Endothelial cell (in vitro differentiated cells): Measurements from ENCODE around the gene UTP15. TPM values are rescaled to one million over a fixed set of nuclear protein-coding genes. Genes with fewer than 3 reads are reported as not detected.

Experiments used
- DNase-seq: peaks from one replicate; pipeline ENCODE4 v3.0.0; 2021; ENCODE audit warnings: low spot score
- H3K27ac Mint-ChIP-seq: one replicate; pipeline ENCODE4 v1.8.0; 2021; ENCODE audit warnings: mixed read lengths, inconsistent platforms; ENCODE audit not compliant: unreplicated experiment
- H3K27me3 Mint-ChIP-seq: one replicate; pipeline ENCODE4 v1.8.0; 2021; ENCODE audit warnings: mild to moderate bottlenecking, moderate library complexity, mixed read lengths, inconsistent platforms; ENCODE audit not compliant: unreplicated experiment
- H3K36me3 Mint-ChIP-seq: one replicate; pipeline ENCODE4 v1.8.0; 2021; ENCODE audit warnings: mild to moderate bottlenecking, low read depth, mixed read lengths, inconsistent platforms; ENCODE audit not compliant: unreplicated experiment
- H3K4me1 Mint-ChIP-seq: one replicate; pipeline ENCODE4 v1.8.0; 2021; ENCODE audit warnings: mild to moderate bottlenecking, mixed read lengths, inconsistent platforms; ENCODE audit not compliant: unreplicated experiment
- H3K4me3 Mint-ChIP-seq: one replicate; pipeline ENCODE4 v1.8.0; 2021; ENCODE audit warnings: mild to moderate bottlenecking, mixed read lengths, inconsistent platforms; ENCODE audit not compliant: unreplicated experiment
- H3K9me3 Mint-ChIP-seq: one replicate; pipeline ENCODE4 v1.8.0; 2021; ENCODE audit warnings: mixed read lengths, inconsistent platforms; ENCODE audit not compliant: unreplicated experiment
- CTCF ChIP-seq: fragments of 200-600 bp; sonication (generic); IDR thresholded peaks from one replicate; pipeline ENCODE4 v1.5.0; 2021; ENCODE audit warnings: antibody characterized with exemption; ENCODE audit not compliant: unreplicated experiment
- total RNA-seq: library from RNA; stranded (reverse); fragmentation: NEBNext Ultra II Directional; extraction: Animal tissue kit (Norgen Biotek cat#: 25700); gene quantifications from one replicate; pipeline ENCODE4 v1.2.1, GENCODE V29; 2021; ENCODE audit not compliant: unreplicated experiment

UTP15 gene
- total RNA-seq, 1 donor from 2014 or later, result 17.2 TPM

DNA sequence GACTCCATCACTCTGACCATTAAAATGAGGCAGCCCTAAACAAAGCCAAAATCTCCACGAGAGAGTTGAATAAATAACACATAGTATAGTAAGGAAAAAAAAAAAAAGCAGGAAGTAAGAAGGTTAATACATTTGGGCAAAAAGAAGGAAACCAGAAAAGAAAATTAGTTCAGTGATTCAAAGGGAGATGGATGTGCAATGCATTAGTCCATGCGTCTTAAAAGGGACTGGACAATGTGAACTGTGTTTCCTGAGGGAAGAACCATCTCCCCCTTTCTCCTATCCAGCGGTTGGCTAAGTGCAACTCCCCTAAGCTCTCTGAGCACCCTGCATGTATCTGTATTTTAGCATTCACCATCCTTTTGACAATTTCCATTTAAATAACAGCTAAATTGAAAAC lies 1.5 kb upstream of the UTP15 start:
- DNase-seq, result no peak
- Mint-ChIP-seq H3K4me3 (peak overlapping the region; percentile 99), H3K4me1 (peaks cover 4% of the 10 kb centered on the region), H3K27ac (no peak overlapping the region), H3K27me3 (no peaks in the 10 kb centered on the region), H3K36me3 (peaks cover 5% of the 10 kb centered on the region), H3K9me3 (no peaks in the 10 kb centered on the region)
- no peak for TF ChIP-seq CTCF

GRCh38 chr5:73564675-73565074 lies 868 bp upstream of the UTP15 start:
- no peak for DNase-seq
- Mint-ChIP-seq H3K4me3 (peak overlapping the region; percentile 99), H3K27ac (peak overlapping the region; percentile 99), H3K9me3 (no peaks in the 10 kb centered on the region), H3K27me3 (no peaks in the 10 kb centered on the region), H3K36me3 (peaks cover 5% of the 10 kb centered on the region), H3K4me1 (peaks cover 4% of the 10 kb centered on the region)
- TF ChIP-seq CTCF, result no peak

DNA sequence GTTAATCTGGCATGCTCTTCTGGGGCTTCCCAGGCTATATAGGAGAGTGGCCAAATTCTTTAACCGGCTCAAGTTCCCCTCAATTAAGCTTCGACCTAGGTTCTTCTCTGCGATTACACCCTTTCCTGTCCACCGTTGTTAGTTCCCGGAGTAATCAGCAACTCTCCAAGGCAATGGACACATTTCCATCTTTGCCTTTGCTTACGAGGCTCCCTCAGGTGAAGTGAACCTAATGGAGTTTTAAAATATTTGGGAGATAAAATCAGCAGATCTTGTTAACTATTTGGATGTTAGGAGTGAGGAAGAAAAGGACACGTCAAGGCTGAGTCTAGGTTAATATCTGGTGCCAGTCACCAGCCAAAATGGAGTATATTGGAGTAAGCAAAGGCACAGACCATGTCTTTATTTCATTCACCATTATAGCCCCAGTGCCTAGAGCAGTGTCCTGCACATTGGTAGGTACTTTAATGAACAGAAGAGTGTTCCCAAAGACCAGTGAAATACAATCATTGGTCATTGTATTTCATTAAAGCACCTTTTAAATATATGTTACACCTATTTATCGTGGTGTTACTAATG lies 515 bp downstream of the UTP15 start:
- Mint-ChIP-seq H3K4me3 (peak overlapping the region; percentile 99), H3K36me3 (peaks cover under 1% of the 10 kb centered on the region), H3K9me3 (no peaks in the 10 kb centered on the region), H3K27ac (peak overlapping the region; percentile 99), H3K4me1 (peaks cover 4% of the 10 kb centered on the region), H3K27me3 (no peaks in the 10 kb centered on the region)
- TF ChIP-seq CTCF, result no peak
- no peak for DNase-seq

- no peak for DNase-seq
- Mint-ChIP-seq H3K27me3 (no peaks in the 10 kb centered on the region), H3K36me3 (no peaks in the 10 kb centered on the region), H3K4me1 (no peaks in the 10 kb centered on the region), H3K4me3 (no peak overlapping the region), H3K9me3 (no peaks in the 10 kb centered on the region), H3K27ac (no peak overlapping the region)
- no peak for TF ChIP-seq CTCF
These were observed 17.0 kb downstream of the UTP15 start for GRCh38 chr5:73582285-73583145.

- H3K9me3 Mint-ChIP-seq, result no peaks in the 10 kb centered on the region
- no peaks in the 10 kb centered on the region for H3K27me3 Mint-ChIP-seq
- H3K36me3 Mint-ChIP-seq, result no peaks in the 10 kb centered on the region
- DNase-seq, result no peak
- H3K4me3 Mint-ChIP-seq, result no peak overlapping the region
- no peak overlapping the region for H3K27ac Mint-ChIP-seq
- H3K4me1 Mint-ChIP-seq, result no peaks in the 10 kb centered on the region
- no peak for TF ChIP-seq CTCF
These were observed 22.4 kb downstream of the UTP15 start for GRCh38 chr5:73587923-73588322.
